Naive B cell (primary cell): ENCODE results near the gene C1QL1. TPM values are rescaled to one million over a fixed set of nuclear protein-coding genes. Genes with fewer than 3 reads are reported as not detected.

Experiments used
- ATAC-seq, 2 donors: fragments of 150-1000 bp; cut with Tn5 transposase; 2 replicates each; pipeline ENCODE4 v1.10.0; 2021; ENCODE audit warnings: low read depth in 2 of 2, mild to moderate bottlenecking in 2 of 2, moderate library complexity in 2 of 2
- DNase-seq: peaks from one replicate; pipeline ENCODE4 v3.0.0; 2022
- H3K27ac Mint-ChIP-seq, 6 donors: one replicate each; pipeline ENCODE4 v1.8.0; 2020 to 2022; ENCODE audit warnings: mild to moderate bottlenecking in 6 of 6, mixed read lengths in 6 of 6, moderate library complexity in 5 of 6, inconsistent platforms in 2 of 6
- H3K27me3 Mint-ChIP-seq, 3 donors: one replicate each; pipeline ENCODE4 v1.8.0; 2021 to 2022; ENCODE audit warnings: mixed read lengths in 3 of 3, mild to moderate bottlenecking in 1 of 3
- H3K36me3 Mint-ChIP-seq, 2 donors: one replicate each; pipeline ENCODE4 v1.8.0; 2020 to 2022; ENCODE audit warnings: mixed read lengths in 2 of 2, inconsistent platforms in 1 of 2, mild to moderate bottlenecking in 1 of 2
- H3K4me1 Mint-ChIP-seq, 3 donors: one replicate each; pipeline ENCODE4 v1.8.0; 2020 to 2022; ENCODE audit warnings: mixed read lengths in 3 of 3, inconsistent platforms in 1 of 3, mild to moderate bottlenecking in 1 of 3, moderate library complexity in 1 of 3
- H3K4me3 Mint-ChIP-seq, 8 donors: one replicate each; pipeline ENCODE4 v1.8.0; 2020 to 2022; ENCODE audit warnings: mild to moderate bottlenecking in 8 of 8, mixed read lengths in 8 of 8, moderate library complexity in 8 of 8, inconsistent platforms in 2 of 8
- H3K9me3 Mint-ChIP-seq, 7 donors: one replicate each; pipeline ENCODE4 v1.8.0; 2020 to 2022; ENCODE audit warnings: mixed read lengths in 7 of 7, mild to moderate bottlenecking in 5 of 7, inconsistent platforms in 2 of 7, moderate library complexity in 1 of 7
- polyA plus RNA-seq, 6 donors: library from polyadenylated mRNA; unstranded; fragments of 300-500 nt; fragmentation: Illumina TruSeq; gene quantifications; one replicate each; pipeline ENCODE4 v1.2.3, GENCODE V29; 2021; ENCODE audit warnings: low read depth in 6 of 6

C1QL1 gene
- polyA plus RNA-seq, 6 donors from 2014 or later = not detected

GRCh38 chr17:44910231-44911106, 57.6 kb downstream of the C1QL1 start:
- H3K4me3 Mint-ChIP-seq = peak overlapping the region in 5 of 8 donors; percentile 37 to 82 (median 60)
- no peaks in the 10 kb centered on the region for H3K9me3 Mint-ChIP-seq
- ATAC-seq (no peak), DNase-seq (no peak)
- no peak overlapping the region for H3K27ac Mint-ChIP-seq
- H3K27me3 Mint-ChIP-seq = peaks cover 30 to 65% (median 63%) of the 10 kb centered on the region in 3 donors
- peaks cover 13 to 16% (median 14%) of the 10 kb centered on the region in 3 donors for H3K4me1 Mint-ChIP-seq
- H3K36me3 Mint-ChIP-seq = no peaks in the 10 kb centered on the region

Other genes with a start within 250 kb of the C1QL1 start
- under 1 TPM in 1 of 6 donors, not detected in 5; 0.13 TPM for gene ADAM11, start 209.3 kb downstream of the C1QL1 start, polyA plus RNA-seq
- not detected for gene GJC1, start 138.0 kb downstream of the C1QL1 start, polyA plus RNA-seq
- gene HIGD1B, start 120.4 kb downstream of the C1QL1 start, polyA plus RNA-seq = not detected
- gene EFTUD2, start 68.9 kb downstream of the C1QL1 start, polyA plus RNA-seq = 10 to 100 TPM; 45.4 to 92.7 (median 66.5) TPM
- gene GFAP, start 52.8 kb downstream of the C1QL1 start, polyA plus RNA-seq = under 1 TPM in 5 of 6 donors, not detected in 1; 0.30 to 0.83 (median 0.66) TPM
- not detected for gene KIF18B, start 20.5 kb downstream of the C1QL1 start, polyA plus RNA-seq
- gene DCAKD, start 83.3 kb upstream of the C1QL1 start, polyA plus RNA-seq = 10 to 100 TPM in 4 of 6 donors, 1 to 10 TPM in 2; 3.1 to 15.5 (median 11.1) TPM
- gene NMT1, start 93.0 kb upstream of the C1QL1 start, polyA plus RNA-seq = 10 to 100 TPM; 29.2 to 98.6 (median 55.5) TPM
- gene PLCD3, start 164.2 kb upstream of the C1QL1 start, polyA plus RNA-seq = not detected
- gene ACBD4, start 167.4 kb upstream of the C1QL1 start, polyA plus RNA-seq = 10 to 100 TPM; 15.4 to 27.1 (median 20.4) TPM
- 1 to 10 TPM; 3.2 to 5.3 (median 4.1) TPM for gene HEXIM1, start 180.2 kb upstream of the C1QL1 start, polyA plus RNA-seq
- gene HEXIM2, start 193.6 kb upstream of the C1QL1 start, polyA plus RNA-seq = 1 to 10 TPM; 2.1 to 6.7 (median 4.3) TPM